Measurements from ENCODE around the gene PCID2.
"Not testable (repeated sequence)": the region's sequence is repeated elsewhere in the genome, so short reads cannot be mapped to it uniquely, and the experiment has no call there.

The PCID2 gene

DNA sequence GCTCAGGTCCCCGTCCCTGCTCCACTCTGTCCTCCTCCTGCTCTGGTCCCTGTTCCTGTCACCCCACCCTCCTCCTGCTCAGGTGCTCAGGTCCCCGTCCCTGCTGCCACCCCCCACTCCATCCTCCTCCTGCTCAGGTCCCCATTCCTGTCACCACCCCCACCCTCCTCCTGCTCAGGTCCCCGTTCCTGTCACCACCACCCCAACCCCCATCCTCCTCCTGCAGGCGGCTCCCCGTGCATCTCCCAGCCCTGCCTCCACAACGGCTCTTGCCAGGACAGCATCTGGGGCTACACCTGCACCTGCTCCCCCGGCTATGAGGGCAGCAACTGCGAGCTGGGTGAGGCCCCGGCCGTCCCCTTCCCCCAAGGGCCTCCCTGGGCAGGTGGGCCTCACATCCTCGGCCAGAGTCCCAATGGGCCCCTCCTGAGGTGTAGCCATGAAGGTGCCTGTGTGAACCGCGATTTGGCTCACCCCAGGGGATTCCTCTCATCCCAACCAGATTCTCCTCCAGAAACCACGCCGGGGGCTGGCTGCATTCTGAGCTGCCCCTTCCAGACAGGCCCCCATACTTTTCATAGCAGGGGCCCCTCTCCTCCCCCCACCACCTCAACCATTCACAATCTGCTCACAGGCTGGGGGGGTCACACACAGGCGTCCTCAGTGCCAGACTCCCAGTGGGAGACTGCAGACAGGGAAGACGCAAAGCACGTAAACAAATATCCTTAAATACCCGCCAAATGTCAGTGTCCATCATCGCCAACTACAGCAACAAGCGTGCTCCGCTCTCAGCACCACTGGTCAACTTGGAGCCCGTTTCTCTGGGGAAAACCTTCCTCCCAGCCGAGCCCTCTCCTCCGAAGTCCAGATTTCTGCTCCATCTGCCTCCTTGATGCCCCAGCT is 45.4 kb downstream of the PCID2 start:
- DNase-seq: no peak

GRCh38 chr13:113161975-113162374 is 46.5 kb downstream of the PCID2 start:
- not testable (repeated sequence) for DNase-seq

DNA sequence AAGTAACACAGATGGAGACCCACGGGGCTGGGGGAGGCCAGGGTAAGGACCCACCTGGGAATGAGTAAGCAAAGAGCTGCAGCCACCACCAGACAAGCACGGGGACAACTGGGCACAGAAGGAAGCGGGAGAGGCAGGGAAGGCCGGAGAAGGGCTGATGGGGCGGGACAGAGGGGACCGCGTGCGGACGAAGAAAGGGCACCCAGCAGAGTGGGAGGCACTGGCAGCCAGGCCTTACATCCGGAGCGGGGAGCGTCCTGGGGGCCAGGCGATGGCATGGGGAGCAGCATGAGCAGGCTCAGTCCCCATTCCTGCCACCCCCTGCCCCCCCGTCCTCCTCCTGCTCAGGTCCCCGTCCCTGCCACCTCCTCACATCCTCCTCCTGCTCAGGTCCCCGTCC is 47.0 kb downstream of the PCID2 start:
- no peak for DNase-seq

GRCh38 chr13:113160983-113161382 is 47.5 kb downstream of the PCID2 start:
- no peak for DNase-seq

GRCh38 chr13:113159701-113160100 is 48.8 kb downstream of the PCID2 start:
- no peak for DNase-seq

DNA sequence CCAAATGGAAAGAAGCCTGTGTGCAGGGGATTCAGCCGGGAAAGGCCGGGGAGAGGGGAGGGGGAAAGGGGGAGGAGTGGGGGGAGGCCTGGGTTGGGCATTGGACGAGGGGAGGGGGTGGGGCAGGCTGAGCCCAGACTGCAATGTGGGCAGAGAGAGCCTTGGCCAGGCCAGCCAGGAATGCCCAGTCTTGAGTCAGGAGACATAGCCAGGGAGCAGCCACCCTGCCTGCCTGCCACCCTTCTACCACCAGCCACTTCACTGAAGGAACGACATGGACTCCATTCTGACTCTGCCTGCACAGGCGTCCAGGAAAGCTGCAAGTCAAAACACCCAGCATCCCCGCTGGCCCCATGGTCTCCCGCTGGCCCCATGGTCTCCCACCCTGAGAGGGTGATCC is 49.5 kb downstream of the PCID2 start:
- DNase-seq: no peak

- DNase-seq: no peak
Measured at GRCh38 chr13:113157929-113158747, 50.3 kb downstream of the PCID2 start, which contains the start of gene PROZ. Gene PROZ (plus strand): TSS chr13:113158648. CDS start chr13:113158661, 13 bp downstream.

DNA sequence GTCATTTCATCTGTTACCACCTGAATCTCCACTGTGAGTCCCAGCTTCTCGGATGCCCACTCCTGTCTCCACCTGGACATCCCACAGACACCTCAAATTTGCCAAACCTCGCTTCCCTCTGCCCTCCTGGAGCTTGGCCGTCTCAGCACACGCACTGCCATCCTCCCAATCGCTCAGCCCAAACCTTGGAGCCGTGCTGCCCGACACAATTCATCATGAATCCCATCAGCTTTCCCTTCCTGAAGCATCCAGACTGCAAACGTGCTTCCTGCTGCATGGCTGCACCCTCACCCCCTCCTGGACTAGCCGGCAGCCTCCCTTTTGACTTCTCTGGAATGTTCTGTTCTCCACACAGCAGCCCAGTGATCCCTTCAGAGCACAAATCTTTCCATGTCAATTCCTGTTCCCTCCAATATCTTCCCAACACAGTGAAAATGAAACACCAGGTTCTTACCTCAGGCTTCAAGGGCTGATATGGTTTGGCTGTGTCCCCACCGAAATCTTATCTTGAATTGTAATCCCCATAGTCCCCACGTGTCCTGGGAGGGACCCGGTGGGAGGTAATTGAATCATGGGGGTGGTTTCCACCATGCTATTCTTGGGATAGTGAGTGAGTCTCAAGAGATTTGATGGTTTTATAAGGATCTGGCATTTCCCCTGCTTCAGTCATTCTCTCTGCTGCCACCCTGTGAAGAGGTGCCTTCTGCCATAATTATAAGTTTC is 51.1 kb downstream of the PCID2 start:
- no peak for DNase-seq

DNA sequence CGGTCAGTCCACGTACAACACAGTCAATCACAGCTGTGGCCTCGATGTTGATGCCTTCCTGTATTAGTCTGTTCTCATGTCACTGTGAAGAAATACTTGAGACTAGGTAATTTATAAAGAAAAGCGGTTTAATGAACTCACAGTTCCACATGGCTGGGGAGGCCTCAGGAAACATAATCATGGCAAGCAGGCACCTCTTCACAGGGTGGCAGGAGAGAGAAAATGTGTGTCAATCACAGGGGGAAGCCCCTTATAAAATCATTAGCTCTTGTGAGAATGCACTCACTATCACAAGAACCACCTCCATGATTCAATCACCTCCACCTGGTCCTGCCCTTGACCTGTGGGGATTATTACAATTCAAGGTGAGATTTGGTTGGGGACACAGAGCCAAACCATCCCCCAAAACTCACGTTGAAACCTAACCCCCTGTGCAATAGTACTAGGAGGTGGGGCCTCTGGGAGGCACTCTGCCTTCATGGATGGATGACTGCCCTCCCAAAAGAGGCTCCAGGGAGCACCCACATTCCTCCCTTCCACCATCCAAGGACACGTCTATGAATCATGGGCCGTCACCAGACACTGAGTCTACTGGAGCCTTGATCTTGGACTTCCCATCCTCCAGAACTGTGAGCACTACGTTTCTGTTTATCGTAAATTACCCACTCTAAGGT is 52.4 kb downstream of the PCID2 start:
- DNase-seq: no peak

DNA sequence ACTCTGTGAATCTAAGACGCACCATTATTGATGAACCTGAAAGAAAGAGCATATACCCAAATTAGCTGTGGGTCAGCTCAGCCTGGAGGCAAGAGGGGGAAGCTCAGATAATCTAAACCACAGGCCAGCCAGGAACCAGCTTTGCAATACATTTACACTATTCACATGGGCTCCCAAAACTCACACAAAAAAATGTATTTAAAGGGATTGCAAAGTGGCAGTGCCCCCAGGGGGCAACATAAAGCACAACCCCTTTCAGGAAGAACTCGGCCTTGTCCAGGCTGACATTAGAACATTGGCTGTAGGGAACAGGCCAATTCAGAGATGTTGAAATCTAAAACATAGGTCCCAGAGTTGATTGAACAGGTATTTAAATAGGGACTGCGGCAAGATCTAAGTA is 53.3 kb downstream of the PCID2 start:
- DNase-seq: no peak

DNA sequence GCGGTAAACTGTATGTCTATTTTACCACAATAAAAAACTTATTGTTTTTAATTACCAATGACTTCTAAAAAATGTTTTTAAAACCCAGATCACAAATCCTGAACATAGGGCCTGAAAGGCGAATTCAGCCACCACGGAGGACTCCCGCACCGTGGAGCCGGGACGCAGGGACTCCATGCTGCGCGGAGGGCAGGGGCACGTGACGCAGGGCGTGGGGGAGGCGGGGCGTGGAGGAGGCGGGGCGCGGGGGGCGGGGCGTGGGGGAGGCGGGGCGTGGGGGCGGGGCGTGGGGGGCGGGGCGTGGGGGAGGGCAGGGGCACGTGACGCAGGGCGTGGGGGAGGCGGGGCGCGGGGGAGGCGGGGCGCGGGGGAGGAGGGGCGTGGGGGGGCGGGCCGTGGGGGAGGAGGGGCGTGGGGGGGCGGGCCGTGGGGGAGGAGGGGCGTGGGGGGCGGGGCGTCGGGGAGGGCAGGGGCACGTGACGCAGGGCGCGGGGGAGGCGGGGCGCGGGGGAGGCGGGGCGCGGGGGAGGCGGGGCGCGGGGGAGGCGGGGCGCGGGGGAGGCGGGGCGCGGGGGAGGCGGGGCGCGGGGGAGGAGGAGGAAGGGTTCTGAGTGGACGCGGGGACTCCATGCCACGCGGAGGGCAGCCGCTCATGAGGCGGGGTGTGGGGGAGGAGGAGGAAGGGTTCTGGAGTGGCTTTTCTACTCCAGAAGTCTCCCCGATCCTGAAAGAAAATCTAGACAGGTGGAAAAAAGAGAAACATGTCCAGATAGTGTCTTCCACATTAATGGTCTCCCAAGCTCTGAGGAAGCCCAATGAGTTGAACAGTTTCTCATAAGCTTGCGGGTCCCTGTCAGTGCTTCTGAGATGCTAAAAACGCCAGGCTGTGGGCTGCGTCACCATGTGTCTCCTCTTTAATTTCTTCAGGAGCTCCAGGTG is 54.4 kb downstream of the PCID2 start:
- DNase-seq: peak; percentile 66 to 82

- peak in 1 of 2 donors; percentile 28 for DNase-seq
Measured at GRCh38 chr13:113152984-113153809, 55.3 kb downstream of the PCID2 start.

DNA sequence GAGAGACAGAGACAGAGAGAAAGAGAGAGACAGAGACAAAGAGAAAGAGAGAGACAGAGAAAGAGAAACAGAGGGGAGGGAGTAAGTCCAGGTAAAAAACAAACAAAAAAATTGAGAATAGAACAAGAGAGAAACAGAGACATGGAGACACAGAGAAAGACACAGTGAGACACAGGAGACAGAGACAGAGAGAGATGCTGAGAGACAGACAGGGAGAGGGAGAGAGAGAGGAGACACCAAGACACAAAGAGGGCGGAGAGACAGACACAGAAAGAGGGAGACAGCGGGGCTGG is 55.8 kb downstream of the PCID2 start:
- DNase-seq: no peak

DNA sequence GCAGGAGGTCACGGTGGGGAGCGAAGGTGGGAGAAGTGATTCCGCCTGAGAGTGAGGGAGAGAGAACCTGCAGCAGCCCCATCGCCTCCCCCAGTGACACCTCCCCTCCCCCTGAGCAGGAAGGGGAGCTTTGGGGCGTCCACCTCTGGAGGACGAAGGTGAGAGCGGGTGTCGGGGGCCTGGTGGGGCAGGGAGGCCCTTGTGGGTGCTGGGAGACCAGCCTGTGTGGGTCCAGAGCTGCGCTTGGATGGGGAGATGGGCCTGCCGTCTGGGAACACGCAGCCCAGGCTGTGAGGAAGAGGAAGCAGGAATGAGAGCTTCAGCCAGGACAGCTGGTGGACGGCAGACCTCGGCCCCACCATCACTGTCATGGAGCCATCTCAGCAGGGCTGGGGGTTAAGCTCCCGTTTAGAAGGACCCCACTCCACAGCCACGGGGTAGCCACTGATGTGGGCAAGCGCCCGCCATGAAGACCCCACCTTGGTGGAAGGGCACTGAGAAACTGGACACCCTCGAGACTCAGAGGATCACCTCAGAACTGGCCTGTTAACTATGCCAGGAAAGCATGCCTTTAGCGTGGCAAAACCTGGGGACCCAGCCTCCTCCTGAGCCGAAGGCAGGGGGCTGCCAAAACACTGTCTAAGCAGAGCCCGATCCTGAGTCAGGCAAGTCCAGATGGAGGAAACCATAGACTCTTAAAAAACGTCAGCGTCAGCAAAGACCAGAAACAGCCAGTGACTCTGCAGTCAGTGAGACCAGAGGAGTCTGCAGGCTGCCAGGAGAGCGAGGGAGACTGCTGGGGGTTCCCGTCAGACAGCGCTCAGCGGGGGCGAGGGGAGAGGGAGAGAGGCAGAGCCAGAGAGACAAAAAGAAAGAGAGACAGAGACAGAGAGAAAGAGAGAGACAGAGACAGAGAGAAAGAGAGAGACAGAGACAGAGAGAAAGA is 56.5 kb downstream of the PCID2 start:
- DNase-seq: peak; percentile 29 to 30

GRCh38 chr13:113150550-113151365 is 57.7 kb downstream of the PCID2 start:
- no peak for DNase-seq

DNA sequence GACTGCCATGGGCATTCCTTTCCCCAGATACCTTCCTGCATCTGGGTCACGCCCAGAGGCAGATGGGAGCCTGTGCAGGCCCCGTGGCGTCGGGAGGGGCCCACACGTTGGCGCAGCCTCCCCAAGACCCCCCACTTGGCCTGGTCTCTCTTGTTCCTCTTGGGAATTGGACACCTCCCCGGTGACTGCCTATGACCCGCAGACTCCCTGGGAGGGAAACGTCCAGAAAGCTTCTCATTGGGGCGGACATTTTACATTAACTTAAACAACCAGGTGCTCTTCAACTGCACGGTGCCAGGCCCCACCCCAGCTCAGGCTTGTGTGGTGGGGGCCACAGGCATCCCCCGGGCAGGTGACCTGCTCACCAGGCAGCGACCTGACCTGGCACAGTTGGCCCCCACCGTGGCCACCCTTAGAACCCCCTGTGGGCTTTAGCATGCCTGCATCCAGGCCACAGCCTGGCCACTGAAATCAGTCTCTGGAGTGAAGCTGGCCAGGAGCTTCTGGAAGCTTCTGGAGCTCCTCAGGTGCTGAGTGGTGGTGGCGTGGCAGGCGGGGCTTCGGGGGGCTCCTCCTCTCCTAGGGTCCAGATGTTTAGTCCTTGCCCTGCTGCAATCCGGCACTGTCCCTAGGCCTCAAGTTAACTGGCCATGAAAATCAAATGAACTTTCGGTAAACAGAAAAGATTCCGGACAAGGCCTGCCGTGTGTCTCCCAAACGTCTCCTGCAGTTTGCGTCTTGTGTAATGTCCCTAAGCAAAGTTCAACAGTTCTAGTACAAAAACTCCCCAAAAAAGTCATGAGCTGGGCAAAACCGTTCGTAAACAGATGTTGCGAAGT is 58.5 kb downstream of the PCID2 start:
- no peak for DNase-seq

DNA sequence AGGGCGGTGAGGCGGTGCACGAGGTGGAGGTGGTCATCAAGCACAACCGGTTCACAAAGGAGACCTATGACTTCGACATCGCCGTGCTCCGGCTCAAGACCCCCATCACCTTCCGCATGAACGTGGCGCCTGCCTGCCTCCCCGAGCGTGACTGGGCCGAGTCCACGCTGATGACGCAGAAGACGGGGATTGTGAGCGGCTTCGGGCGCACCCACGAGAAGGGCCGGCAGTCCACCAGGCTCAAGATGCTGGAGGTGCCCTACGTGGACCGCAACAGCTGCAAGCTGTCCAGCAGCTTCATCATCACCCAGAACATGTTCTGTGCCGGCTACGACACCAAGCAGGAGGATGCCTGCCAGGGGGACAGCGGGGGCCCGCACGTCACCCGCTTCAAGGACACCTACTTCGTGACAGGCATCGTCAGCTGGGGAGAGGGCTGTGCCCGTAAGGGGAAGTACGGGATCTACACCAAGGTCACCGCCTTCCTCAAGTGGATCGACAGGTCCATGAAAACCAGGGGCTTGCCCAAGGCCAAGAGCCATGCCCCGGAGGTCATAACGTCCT is 59.4 kb downstream of the PCID2 start:
- DNase-seq: no peak

Measured in activated CD4-positive, alpha-beta T cell treated with anti-CD3 and anti-CD28 coated beads for 4 hours (primary cell).